GM19468 (cell line): Measurements from ENCODE around the gene DOCK2.

Experiments used
- ATAC-seq: cut with Tn5 transposase; IDR thresholded peaks from one replicate; pipeline ENCODE4 v1.9.1; 2021; ENCODE audit warnings: mild to moderate bottlenecking, moderate library complexity, moderate number of reproducible peaks; ENCODE audit not compliant: unreplicated experiment; ENCODE audit errors: extremely low read depth

The DOCK2 gene

DNA sequence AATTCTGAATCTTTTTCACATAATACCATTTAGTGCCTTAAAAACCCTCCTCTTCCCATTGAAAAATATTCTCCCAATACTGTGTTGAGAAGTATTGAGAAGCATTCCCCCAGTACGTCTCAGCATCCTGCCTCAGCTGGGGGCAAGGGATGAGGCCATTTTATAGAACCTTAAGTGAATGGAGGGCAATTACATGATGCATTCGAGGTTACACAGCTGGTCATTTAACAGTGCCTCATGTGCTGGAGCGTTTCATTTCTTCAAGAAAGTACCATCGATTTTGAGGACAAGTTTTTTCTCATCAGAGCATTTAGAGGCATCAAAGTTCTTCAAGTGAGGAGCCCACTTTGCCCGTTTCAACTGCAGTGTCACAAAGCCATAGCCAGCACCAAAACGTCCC is 135.6 kb downstream of the DOCK2 start:
- no peak for ATAC-seq

DNA sequence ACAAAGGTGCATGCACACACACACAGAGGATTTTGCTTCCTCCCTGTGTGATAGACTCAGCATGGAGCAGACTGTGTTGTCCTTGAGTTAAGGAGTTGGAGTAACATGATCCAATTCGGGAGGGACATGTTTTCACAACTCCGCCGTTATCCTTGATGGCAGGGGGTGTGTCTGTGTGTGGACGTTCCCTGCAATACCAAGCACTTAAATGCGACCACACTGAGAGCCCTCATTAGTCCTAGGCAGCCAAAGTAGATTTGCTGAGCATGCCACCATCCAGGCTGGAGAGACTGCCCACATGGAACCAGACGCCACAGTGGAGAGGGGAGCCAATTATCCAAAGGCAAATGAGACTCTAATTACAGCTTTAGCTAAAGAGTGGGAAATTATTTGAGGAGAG is 140.1 kb downstream of the DOCK2 start:
- no peak for ATAC-seq

DNA sequence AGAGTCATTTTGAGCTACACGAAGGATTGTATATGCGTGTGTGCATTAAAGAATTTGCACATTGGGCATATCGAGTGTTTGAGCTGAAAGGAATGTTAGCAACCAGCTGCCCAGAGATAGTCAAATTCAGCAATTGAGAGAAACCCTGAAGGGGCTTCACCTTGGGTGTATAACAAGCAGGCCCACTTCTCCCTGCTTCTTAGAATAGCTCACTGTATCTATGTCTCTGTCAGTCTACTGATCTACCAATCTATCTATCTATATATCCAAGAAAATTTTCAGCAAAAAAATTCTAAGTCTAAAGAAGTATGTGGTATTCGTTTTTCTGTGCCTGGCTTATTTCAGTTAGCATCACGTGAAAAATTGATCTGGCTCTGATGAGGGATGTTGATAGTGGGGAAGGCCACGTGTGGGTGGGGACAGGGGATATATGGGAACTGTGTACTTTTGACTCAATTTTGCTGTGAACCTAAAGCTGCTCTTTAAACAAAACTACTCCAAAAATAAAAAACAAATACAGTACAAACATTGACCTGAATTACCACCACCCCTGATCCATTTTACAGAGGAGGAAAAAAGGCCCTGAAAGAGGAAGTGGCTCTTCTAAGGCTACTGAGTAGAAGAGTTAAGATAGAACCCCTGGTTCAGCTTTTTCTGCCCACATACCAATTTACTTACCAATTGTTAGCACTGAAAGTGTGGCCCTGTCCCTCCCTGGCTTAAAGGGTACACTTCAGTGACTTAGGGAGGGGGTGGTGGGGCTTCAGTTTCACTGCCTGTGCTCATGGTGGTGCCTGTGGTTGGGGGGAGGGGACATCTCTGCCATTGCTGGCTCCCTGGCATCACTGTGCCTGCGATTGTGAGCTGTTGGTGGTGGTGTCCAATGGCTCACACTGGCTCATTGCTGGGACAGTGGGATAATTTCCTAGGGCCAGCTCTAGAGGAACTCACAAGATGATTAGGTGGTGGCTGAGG is 141.8 kb downstream of the DOCK2 start:
- ATAC-seq = peak; percentile 94

DNA sequence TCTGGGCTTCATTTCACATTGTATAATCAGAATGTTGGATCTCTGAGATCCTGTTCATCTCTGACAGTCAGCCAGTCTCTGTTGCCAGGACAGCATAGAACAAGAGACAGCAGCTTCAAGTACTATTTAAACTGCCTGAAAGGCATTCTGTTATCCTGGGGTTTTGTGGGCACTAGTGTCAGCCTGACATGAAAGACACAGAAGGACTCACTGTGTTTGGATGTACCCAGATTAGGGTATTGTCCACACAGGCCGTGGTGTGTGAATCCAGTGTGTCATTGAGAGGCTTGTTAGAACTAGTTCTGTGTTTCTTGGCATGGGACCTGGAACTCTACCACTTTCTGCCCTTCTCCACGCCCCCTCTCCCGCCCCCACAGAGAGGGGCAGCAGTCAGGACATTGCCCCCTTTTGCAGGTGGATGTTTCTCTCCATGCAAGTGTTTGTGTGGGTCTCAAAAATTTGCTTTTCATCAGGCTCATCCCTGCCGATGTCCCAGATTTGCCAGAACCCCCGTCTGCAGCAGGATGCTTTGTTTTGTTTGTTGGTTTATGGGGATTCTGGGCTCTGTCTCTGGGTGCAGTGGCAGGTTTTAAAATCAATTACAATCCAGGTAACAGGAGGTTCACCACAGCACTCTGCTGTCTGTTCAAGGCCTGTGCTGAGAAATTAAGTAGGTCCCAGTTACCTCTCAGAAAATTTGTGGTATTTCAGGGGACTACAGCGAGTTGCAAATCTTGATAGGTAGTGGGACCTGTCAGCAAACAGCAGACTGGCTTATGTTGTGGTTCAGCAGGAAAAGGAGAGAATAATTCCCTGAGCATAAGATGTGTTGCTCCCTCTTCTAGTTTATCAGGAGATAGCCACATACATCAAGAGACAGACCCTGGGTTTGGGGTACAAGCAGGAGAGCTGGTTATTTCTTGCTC is 144.6 kb downstream of the DOCK2 start:
- ATAC-seq = no peak

DNA sequence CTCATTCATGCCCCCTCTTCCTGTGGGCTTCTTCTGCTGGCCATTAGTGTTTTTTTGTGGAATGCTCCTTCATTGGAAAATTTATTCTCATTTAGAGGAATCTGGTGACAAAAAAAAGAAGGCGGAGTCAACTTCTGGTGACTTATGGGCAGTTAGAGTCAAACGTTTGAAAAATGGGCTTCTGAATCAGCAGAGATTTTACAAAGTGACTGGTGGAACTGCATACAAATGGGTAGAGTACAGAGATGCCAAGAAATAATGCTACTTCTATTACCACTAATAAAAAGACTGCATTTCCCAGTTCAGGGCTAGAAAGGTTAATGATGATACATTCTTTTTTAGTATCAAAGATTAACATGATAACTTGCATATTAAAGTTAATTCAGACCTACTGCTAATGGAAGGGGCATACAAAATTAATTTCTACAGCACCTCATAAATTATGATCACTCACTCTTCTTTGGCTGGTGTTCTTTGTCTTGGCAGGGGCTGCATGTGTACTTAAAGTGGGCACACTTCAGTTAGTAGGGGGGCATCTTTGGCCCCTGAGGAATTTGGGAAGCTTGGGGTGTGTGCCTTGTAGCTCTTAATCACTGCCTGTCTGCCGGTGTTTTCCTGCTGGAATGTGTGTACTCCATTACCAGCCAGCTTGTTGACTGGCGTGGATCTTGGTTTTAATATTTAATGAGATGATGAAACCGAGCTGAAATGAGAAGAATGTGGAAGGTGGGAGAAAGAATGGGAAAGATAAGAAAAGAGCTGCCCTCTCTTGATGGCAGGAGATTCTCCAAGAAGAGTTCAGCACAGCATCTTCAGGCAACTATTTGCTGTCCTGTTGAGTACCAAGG is 148.9 kb downstream of the DOCK2 start:
- ATAC-seq = no peak

DNA sequence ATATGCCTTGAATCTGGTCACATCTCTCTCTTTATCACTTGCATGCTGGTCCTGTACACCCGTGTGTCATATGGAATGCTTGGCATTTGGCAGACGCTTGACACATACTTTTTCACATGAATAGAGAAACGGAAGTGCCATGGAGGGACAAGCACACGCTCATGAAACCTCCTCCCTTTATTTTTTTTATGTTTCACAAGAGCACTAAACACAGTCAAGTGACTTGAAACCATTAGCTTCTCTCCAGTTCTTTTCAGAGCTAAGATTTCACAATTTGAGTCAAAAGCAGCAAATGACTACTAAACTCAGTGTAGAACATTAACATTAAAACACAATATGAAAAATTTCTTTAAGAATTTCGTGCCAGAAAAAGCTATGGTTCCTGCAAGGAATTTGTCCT is 151.1 kb downstream of the DOCK2 start:
- ATAC-seq = no peak

DNA sequence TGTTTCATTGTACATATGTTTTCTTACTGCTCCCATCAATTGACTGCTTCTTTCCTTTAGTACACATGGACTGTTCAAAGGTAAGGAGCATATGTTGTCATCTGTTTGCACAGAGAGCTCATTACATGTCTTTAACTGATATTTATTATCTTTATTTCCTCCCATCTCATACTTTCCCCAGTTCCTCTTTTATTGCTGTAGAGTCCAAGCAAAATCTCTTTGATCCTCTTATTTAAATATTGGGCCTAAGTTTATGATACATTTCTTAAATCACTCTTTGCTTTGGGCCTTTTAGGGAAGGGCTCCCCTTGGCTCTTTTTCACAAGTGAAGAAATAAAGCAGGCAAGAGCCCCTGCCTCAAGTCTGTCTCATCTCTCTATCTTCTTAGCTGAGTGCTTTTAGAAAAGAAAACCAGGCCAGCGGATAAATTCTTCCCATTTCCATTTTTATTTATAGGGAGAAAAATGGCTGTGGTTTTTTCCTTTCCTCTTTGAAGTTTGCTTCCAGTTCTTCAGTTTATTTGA is 152.4 kb downstream of the DOCK2 start:
- ATAC-seq = no peak

DNA sequence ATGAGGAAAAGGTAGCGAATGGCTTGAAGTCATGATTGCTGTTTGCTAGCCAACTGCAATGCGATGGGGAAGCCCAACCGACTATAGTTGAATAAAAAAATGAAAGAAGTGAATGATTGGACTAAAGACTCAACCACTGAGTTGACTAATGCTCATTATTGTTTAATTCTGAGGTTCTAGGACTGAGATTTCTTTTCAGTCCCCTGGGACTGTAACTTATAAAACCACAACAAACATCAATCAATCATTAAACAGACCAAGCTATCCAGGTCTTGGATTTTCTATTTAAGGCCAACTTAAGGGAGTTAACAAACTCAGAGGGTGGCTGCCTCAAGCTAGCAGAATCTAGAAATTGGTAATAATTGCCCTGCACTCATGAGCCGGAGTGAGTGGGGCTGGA is 154.2 kb downstream of the DOCK2 start:
- ATAC-seq = no peak

DNA sequence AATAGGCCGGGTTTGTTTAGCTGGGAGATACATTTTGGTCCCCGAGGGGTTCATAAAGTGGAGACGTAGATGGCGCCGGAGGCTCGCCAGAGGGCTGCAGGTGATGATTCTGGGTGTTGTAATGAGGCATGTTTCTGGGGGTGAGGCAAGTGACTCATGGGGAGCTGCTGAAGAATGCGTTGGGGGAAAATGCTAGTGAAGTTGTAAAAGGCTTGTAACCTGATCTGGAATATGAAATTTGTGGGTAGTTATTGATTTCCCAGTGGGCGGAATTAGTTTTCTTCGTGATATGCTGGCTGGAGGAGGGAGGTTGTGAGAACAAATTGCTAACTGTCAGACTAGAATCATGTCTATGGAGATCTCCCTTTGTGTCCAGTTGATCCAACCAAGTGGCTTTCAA is 158.3 kb downstream of the DOCK2 start:
- ATAC-seq = no peak

DNA sequence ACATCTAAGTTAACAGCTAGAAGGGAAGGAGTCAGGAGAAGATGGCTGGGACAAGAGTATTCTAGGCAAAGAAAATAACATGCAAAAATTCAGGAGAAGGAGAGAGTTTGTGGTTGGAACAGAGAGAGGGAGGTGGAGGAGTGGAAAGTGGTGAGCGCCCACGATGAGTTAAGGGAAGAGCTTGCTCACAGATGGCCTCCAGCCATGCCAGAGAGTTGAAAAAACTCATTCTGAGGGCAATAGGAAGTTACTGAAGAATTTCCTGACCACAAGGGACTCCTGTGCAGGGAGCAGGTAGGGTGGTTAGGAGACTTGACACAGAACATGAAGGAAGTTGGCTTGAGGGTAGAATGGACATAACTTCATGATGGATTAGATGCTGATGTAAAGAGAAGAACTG is 159.7 kb downstream of the DOCK2 start:
- no peak for ATAC-seq

DNA sequence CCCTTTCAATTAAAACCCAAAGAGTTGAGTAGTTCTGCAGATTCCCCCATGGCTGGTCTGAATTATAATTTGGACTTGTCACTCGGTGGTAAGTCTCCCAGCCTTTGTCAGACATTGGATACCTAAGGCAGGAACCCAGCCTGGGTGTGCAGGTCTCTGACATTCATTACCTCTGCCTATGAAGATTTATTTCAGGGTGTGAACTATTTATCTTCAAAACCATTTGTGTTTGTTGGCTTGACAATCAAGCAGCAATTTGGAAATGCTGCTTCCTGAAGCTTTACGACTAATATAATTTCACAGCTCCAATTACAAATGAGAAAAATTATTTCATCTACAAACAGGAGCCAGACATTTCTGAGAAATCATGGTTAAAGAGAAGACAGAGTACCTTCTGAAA is 160.5 kb downstream of the DOCK2 start:
- ATAC-seq = no peak

DNA sequence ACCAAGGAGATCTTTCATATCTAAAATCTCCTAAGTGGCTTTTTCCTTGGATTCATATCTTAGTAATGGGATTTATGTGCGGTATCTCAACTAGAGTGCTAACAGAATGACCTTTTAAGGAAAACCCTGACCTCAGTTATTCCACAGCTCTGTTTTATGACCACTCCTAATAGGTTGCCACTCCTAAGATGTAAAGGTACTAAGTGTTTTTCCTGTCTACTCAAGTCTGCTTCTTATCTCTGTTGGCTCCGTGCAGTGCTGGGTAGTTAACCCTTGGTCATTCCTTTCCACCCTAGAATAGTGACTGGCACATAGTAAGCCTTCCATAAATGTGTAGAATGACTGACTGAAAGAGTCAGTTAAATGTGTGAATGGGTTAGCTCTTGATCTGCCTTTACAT is 161.4 kb downstream of the DOCK2 start:
- ATAC-seq = no peak

DNA sequence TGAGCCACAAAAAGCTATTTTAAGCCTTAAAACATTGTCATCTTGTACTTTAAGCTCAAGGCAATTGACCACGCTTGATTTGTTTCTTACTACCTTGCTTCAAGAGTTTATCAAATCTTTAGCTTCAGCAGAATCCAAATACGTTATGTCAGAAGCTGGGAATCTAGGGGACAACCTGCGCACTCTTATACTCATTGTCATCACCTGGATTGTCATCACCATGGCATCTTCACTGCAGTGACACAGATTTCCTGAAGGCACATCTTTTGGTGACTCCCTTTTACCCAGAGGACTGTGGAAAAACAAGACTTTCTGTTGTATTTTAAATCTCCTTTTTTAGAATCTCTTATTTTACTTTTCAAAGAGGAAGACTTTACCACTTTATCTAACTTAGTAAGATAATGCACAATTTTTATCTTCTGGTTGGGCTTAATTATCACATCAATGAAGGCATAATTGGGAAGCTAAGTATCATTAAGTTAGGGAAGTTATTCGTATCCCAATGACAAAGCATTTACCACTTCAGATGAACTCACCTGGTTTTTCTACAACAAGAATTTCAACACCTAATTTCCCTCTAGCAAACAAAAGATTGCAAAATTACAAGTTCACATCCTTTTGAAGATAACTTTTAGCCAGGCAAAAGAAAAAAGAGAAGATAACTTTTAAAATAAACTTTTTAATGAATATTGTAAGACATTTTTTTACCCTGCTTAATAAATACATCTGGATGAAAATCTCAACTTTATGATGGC is 162.0 kb downstream of the DOCK2 start:
- ATAC-seq = no peak

DNA sequence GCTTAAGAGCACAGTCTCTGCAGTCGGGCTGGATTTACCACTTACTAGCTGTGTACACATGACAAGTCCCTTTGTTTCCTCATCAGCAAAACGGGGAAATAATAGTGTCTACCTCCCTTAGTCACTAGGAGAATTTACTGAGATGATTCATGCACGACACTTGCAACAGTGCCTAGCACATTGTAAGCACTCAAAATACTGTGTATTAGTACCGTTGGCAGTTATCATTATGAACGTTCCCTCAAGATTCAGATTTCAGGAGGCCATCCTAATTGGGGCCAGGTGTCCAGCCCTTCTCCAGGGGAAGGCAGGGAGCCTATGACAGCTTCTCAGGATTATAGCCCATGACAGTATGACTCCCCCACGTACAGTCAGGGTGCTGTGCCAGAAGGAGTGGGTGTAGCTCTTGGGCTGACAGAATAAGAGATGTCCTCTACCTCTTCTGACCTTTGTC is 164.3 kb downstream of the DOCK2 start:
- no peak for ATAC-seq

DNA sequence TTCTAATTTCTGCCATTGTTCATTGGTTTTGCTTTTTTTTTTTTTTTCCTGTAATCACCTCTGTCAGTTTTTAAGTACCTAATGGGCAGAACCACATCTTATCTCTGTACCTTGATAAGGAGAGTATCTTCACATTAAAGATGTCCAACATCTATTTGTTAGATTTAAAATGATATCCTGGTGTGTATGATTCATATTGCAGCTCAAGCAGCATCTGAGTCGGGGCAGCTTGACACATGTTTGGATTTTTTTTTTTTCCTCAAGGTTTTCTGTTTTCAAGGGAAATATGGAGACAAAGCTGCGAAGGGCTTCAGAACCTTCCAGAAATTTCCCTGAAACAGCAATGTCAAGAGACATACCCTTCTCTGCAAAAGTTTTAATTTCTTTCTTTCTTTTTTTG is 164.7 kb downstream of the DOCK2 start:
- no peak for ATAC-seq

DNA sequence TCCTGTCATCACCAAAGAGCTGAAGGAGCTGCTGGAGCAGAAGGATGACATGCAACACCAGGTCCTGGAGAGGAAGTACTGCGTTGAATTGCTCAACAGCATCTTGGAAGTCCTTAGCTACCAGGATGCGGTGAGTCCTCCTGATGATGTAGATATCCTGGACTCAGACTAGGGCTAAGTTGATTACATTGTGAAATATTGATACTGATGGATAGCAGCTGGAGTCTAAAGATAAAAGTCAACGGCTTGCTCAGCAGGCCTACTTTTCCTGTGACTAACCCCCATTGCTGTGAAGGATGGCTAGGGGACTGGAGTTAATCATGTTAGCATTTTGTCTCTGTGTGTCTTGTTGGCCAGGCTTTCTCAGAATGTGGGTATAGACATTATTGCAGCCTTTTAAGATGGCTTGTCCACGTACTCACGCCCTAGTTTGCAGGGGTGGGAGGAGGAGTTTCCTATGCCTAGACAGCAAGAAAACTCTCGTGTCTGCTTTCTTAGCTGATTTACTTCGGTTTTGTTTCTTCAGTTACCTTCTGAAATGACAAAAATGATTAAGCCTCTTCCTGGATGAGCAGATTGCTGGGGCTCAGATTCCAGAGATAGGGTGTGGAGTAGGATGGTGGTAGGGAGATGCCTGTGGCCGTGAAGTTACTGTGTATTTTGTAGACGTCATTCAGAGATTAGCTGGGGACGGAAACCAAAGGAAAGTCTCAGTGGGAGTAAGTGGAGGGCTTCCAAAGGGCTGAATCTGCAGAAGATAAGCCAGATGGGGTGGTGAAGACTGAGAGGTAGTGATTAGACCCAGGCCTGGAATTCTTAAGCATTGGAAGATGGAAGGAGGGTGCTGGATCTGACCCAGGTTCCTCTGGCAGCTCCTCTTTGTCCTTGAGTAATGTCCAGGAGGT is 166.3 kb downstream of the DOCK2 start:
- ATAC-seq = no peak

DNA sequence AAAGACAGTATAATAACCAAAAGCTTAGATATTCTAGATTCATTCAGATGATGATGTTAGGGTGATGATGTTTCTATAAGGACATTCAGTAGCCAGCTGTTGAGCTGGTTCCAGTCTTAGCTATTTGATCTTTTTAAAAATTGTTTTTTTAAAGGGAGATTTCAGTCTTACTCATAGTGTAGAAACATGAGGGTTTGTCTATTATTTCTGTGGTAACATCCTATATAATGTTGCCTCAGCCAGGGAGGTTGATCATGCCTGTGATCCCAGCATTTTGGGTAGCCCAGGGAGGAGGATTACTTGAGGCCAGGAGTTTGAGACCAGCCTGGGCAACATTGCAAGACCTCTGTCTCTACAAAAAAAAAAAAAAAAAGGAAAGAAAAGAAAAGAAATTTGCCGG is 167.8 kb downstream of the DOCK2 start:
- no peak for ATAC-seq

DNA sequence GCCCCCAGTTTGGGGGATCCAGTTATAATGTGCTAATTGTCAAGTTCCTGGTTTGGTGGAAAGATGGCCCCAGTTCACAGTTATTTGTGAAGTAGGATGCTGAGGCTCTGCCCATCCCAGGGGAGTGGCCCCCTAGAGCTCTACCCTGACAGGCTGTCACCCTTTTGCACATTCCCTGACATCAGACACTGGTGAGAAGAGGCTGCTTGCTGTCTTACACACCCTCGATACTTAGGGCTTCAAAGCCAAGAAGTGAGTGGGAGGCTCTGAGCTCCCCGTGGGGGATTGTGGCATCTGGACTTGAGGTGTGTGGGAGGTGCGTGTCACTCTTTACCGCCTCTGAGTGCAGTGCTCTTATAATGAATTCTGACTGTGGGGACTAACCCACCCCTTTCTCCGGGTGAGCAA is 168.5 kb downstream of the DOCK2 start:
- peak; percentile 83 for ATAC-seq
